GM12878 (cell line): ENCODE results near the gene OR5AC2. TPM values are rescaled to one million over a fixed set of nuclear protein-coding genes. Genes with fewer than 3 reads are reported as not detected.

Source experiments
- ATAC-seq: fragments of 200-7000 bp; cut with Tn5 transposase; 3 replicates; pipeline ENCODE4 v1.9.1; 2020; ENCODE audit warnings: mild to moderate bottlenecking, moderate library complexity
- BruUV-seq: library from RNA; stranded (reverse); fragments of 400-500 nt; replicated peaks from 2 replicates; lab custom pipeline; 2021; lab: Mats Ljungman, UMichigan
- CTCF ChIA-PET: fragments of 300-600 bp; sonication (Branson Sonifier 250); formaldehyde crosslinking; extraction: SDS; loops from one replicate; lab custom pipeline; 2021; ENCODE audit warnings: inconsistent platforms; lab: Yijun Ruan, JAX
- POLR2A ChIA-PET: fragments of 350-600 bp; formaldehyde crosslinking; extraction: SDS; loops from one replicate; lab custom pipeline; 2021; ENCODE audit warnings: inconsistent platforms; lab: Charles Lee
- RAD21 ChIA-PET: fragments of 300-600 bp; sonication (Branson Sonifier 250); formaldehyde crosslinking; loops from one replicate; lab custom pipeline; 2023; ENCODE audit warnings: antibody characterized with exemption; ENCODE audit not compliant: unreplicated experiment; lab: Charles Lee
- SMC1A ChIA-PET: fragments of 300-600 bp; sonication (Branson Sonifier 250); formaldehyde crosslinking; loops from one replicate; lab custom pipeline; 2023; ENCODE audit not compliant: unreplicated experiment, uncharacterized antibody; lab: Charles Lee
- DNase-seq: peaks from one replicate; pipeline ENCODE4 v3.0.0-alpha.2; 2011; ENCODE audit warnings: low read depth, low spot score
- FAIRE-seq: peaks from 3 replicates; lab custom pipeline; 2011; peaks lifted over from hg19 to GRCh38; lab: Jason Lieb, UNC
- H2AFZ ChIP-seq: 2 replicates; pipeline ENCODE4 v1.6.0; 2011; ENCODE audit warnings: low read depth, low read length, control low read depth; ENCODE audit not compliant: control insufficient read depth
- H3K27ac ChIP-seq: 2 replicates; pipeline ENCODE4 v1.5.1; 2011; ENCODE audit warnings: control low read depth; ENCODE audit not compliant: control insufficient read depth, insufficient read depth
- H3K27me3 ChIP-seq, 2 experiments: replicated peaks in 1 of 2; 2 replicates each; pipeline versions ENCODE4 v1.6.0 to v1.6.1; 2011; ENCODE audit warnings: low read length in 1 of 2; ENCODE audit not compliant: control insufficient read depth in 2 of 2, insufficient read depth in 2 of 2
- H3K36me3 ChIP-seq, 2 experiments: 2 replicates each; pipeline ENCODE4 v1.5.1; 2011; ENCODE audit warnings: low read length in 1 of 2; ENCODE audit not compliant: control insufficient read depth in 2 of 2, insufficient read depth in 2 of 2
- H3K4me1 ChIP-seq: 2 replicates; pipeline ENCODE4 v1.6.1; 2011; ENCODE audit warnings: mild to moderate bottlenecking, low read length, moderate library complexity, mixed read lengths; ENCODE audit not compliant: control insufficient read depth, insufficient read depth
- H3K4me2 ChIP-seq: 2 replicates; pipeline ENCODE4 v1.6.0; 2011; ENCODE audit warnings: control low read depth; ENCODE audit not compliant: control insufficient read depth, insufficient read depth
- H3K4me3 ChIP-seq: fragments of 200-600 bp; sonication (generic); 2 replicates; pipeline ENCODE4 v1.5.1; 2016
- H3K79me2 ChIP-seq: 2 replicates; pipeline ENCODE4 v1.6.0; 2011; ENCODE audit warnings: low read length; ENCODE audit not compliant: control insufficient read depth, insufficient read depth
- H3K9ac ChIP-seq: 2 replicates; pipeline ENCODE4 v1.8.0; 2011; ENCODE audit warnings: low read length, control low read depth, mixed read lengths; ENCODE audit not compliant: control insufficient read depth, insufficient read depth
- H3K9me3 ChIP-seq: replicated peaks from 3 replicates; pipeline ENCODE4 v1.5.1; 2011; ENCODE audit warnings: mild to moderate bottlenecking, low read length; ENCODE audit not compliant: control insufficient read depth, insufficient read depth
- H4K20me1 ChIP-seq: 2 replicates; pipeline ENCODE4 v1.6.0; 2011; ENCODE audit not compliant: control insufficient read depth, insufficient read depth
- ASH2L ChIP-seq: fragments of 300-600, 200-600 bp; sonication (generic); IDR thresholded peaks from 2 replicates; pipeline ENCODE4 v1.6.1; 2017; ENCODE audit warnings: low read depth, mild to moderate bottlenecking, borderline replicate concordance
- CBX5 ChIP-seq: sonication (generic); IDR thresholded peaks from 2 replicates; pipeline ENCODE4 v1.6.1; 2016; ENCODE audit warnings: low read depth, moderate library complexity, mild to moderate bottlenecking, inconsistent platforms
- CTCF ChIP-seq, 3 experiments: IDR thresholded peaks in 2 of 3; conservative IDR thresholded peaks in 1 of 3; 2 replicates each; pipeline ENCODE4 v1.5.1; 2011; ENCODE audit warnings: low read depth in 3 of 3, low read length in 3 of 3, mild to moderate bottlenecking in 3 of 3, control low read depth in 2 of 3, moderate library complexity in 2 of 3, inconsistent platforms in 1 of 3, mixed read lengths in 1 of 3; ENCODE audit not compliant: control insufficient read depth in 2 of 3, insufficient read depth in 1 of 3; ENCODE audit errors: extremely low read depth in 1 of 3
- EP300 ChIP-seq, 2 experiments: fragments of 150-350 bp in 1 of 2; IDR thresholded peaks; 2 replicates each; pipeline ENCODE4 v1.6.1; 2011 to 2012; ENCODE audit warnings: low read depth in 2 of 2, low read length in 2 of 2, borderline replicate concordance in 1 of 2, improper control_type of control experiment in 1 of 2, inconsistent platforms in 1 of 2; ENCODE audit not compliant: control insufficient read depth in 1 of 2
- GABPA ChIP-seq: IDR thresholded peaks from 2 replicates; pipeline ENCODE4 v1.6.1; 2014; ENCODE audit warnings: antibody characterized with exemption, low read depth, mild to moderate bottlenecking, inconsistent platforms
- HCFC1 ChIP-seq: fragments of 150-350 bp; IDR thresholded peaks from 2 replicates; pipeline ENCODE4 v1.6.1; 2014; ENCODE audit warnings: low read length
- JUNB ChIP-seq: IDR thresholded peaks from 2 replicates; pipeline ENCODE4 v1.6.1; 2016; ENCODE audit warnings: antibody characterized with exemption, mild to moderate bottlenecking
- KDM1A ChIP-seq: fragments of 200-600 bp; sonication (generic); IDR thresholded peaks from 2 replicates; pipeline ENCODE4 v1.6.1; 2016; ENCODE audit warnings: borderline replicate concordance
- MEF2A ChIP-seq: IDR thresholded peaks from 2 replicates; pipeline ENCODE4 v1.6.1; 2011; ENCODE audit warnings: low read depth, mild to moderate bottlenecking, low read length, moderate library complexity; ENCODE audit not compliant: insufficient read depth
- NBN ChIP-seq: fragments of 450-650 bp; IDR thresholded peaks from 2 replicates; pipeline ENCODE4 v1.6.1; 2016
- NFYB ChIP-seq: IDR thresholded peaks from 2 replicates; pipeline ENCODE4 v1.6.1; 2011; ENCODE audit warnings: low read depth, mild to moderate bottlenecking, low read length, improper control_type of control experiment, moderate library complexity; ENCODE audit not compliant: insufficient read depth
- NR2C1 ChIP-seq: fragments of 450-650 bp; IDR thresholded peaks from 2 replicates; pipeline ENCODE4 v1.6.1; 2017; ENCODE audit warnings: antibody characterized with exemption, mild to moderate bottlenecking, moderate library complexity
- NR2C2 ChIP-seq: IDR thresholded peaks from 2 replicates; pipeline ENCODE4 v1.6.1; 2011; ENCODE audit warnings: borderline replicate concordance, low read depth; ENCODE audit not compliant: control insufficient read depth, insufficient read length
- STAT1 ChIP-seq: fragments of 450-650 bp; conservative IDR thresholded peaks from 2 replicates; pipeline ENCODE4 v1.6.1; 2014; ENCODE audit warnings: antibody characterized with exemption, mild to moderate bottlenecking
- ZBED1 ChIP-seq: IDR thresholded peaks from 2 replicates; pipeline ENCODE4 v1.6.1; 2016; ENCODE audit warnings: borderline replicate concordance
- ZNF622 ChIP-seq: fragments of 450-650 bp; IDR thresholded peaks from 2 replicates; pipeline ENCODE4 v1.6.1; 2017; ENCODE audit warnings: mild to moderate bottlenecking, inconsistent platforms
- WGBS: methylation state at CpG from one replicate; pipeline ENCODE4 v1.1.6; 2016; ENCODE audit warnings: low lambda C conversion rate; ENCODE audit not compliant: insufficient replicate concordance, insufficient coverage; ENCODE audit errors: missing lambda C conversion rate; 5-methylcytosine and 5-hydroxymethylcytosine counted together
- in situ Hi-C: fragments of 300-500 bp; cut with MboI; formaldehyde crosslinking; loops from 9 replicates; pipeline ENCODE4 v1.14.3; 2018; ENCODE audit warnings: mixed read lengths
- intact Hi-C: fragments of 100-400 bp; cut with micrococcal nuclease; formaldehyde crosslinking; loops from one replicate; pipeline ENCODE4 v1.14.2; 2022; ENCODE audit not compliant: unreplicated experiment
- polyA plus RNA-seq, 11 experiments: library from polyadenylated mRNA; depleted of rRNA in 4 of 11; unstranded in 6 of 11; stranded (reverse) in 5 of 11; fragments of >200 nt; fragmentation: Nextera tagmentation in 4 of 11; fragmentation: Illumina TruSeq in 1 of 11; extraction: Ambion mirVana in 4 of 11; extraction: Trizol in 1 of 11; gene quantifications; 1 replicate in 1 of 11; 2 replicates in 10 of 11; pipeline versions ENCODE4 v1.2.1 to v1.2.3, GENCODE V29; 2011 to 2016; ENCODE audit warnings: inconsistent platforms in 2 of 11, missing spikeins in 2 of 11, low read depth in 1 of 11
- total RNA-seq, 4 experiments: library from RNA; depleted of rRNA in 3 of 4; stranded (reverse); fragments of >200 nt in 3 of 4; fragmentation: Illumina TruSeq in 1 of 4; extraction: Trizol in 1 of 4; gene quantifications; 2 replicates each; pipeline versions ENCODE4 v1.2.1 to v1.2.3, GENCODE V29; 2013 to 2021

OR5AC2 gene
- total and polyA plus RNA-seq, 10 of the 15 experiments (the other 5 are each of a cell fraction or from before 2014, with no cell fraction given) = not detected

GRCh38 chr3:98068824-98069223 is 18.1 kb upstream of the OR5AC2 start (continued):
- TF ChIP-seq CTCF (IDR thresholded peaks at IDR 0.05 in 2 of 3, conservative IDR thresholded peaks at IDR 0.05 in 1 of 3; ENCODE audit: control insufficient read depth in 2 of 3, extremely low read depth in 1 of 3, insufficient read depth in 1 of 3, low read depth in 3 of 3, low read length in 3 of 3) (peak in 1 of 3 experiments; percentile 1; a peak in 1 of 6 replicates), CBX5 (no peak), NR2C2 (no peak)
- TF ChIP-seq, all 136 proteins: peak for 1

- Histone ChIP-seq H3K4me2 (no peak overlapping the region), H3K27ac (no peak overlapping the region), H3K9ac (no peak overlapping the region), H3K27me3 (no peaks in the 10 kb centered on the region), H3K4me1 (no peaks in the 10 kb centered on the region), H2AFZ (no peak overlapping the region), H3K79me2 (no peaks in the 10 kb centered on the region), H3K4me3 (no peak overlapping the region), H3K36me3 (no peaks in the 10 kb centered on the region), H3K9me3 (no peaks in the 10 kb centered on the region), H4K20me1 (no peaks in the 10 kb centered on the region)
- ChIA-PET SMC1A (interaction anchor here (0.9 kb wide), 1 partner anchor 18 kb away, joined by 4 read pairs; no protein-coding TSS in a partner anchor), POLR2A (interaction anchor here (0.6 kb wide), 1 partner anchor 1206 kb away, joined by 3 read pairs; no protein-coding TSS in a partner anchor), CTCF (interaction anchor here (0.7 kb wide), 1 partner anchor 784 kb away, joined by 3 read pairs; no protein-coding TSS in a partner anchor), RAD21 (no interaction called here)
- FAIRE-seq = no peak
- no TSS peak for BruUV-seq
- 3% methylated on average over 2 of the region's 2 CpGs for WGBS
- in situ Hi-C loops = no loop called here
- no peak for DNase-seq
- ATAC-seq = no peak
- TF ChIP-seq CTCF (IDR thresholded peaks at IDR 0.05 in 2 of 3, conservative IDR thresholded peaks at IDR 0.05 in 1 of 3; ENCODE audit: control insufficient read depth in 2 of 3, extremely low read depth in 1 of 3, insufficient read depth in 1 of 3, low read depth in 3 of 3, low read length in 3 of 3) (no peak), MEF2A (no peak), EP300 (IDR thresholded peaks at IDR 0.05; ENCODE audit: borderline replicate concordance in 1 of 2, control insufficient read depth in 1 of 2, low read depth in 2 of 2, low read length in 2 of 2) (no peak), STAT1 (no peak), ASH2L (no peak), HCFC1 (no peak), ZNF622 (no peak), NFYB (no peak), NR2C1 (no peak), KDM1A (no peak), NBN (no peak), JUNB (no peak), ZBED1 (no peak), GABPA (no peak)
- intact Hi-C loops = no loop called here
Observed at GRCh38 chr3:98070840-98071239, 16.1 kb upstream of the OR5AC2 start.
